HCT116 (cell line): ENCODE results near the gene WNK3. TPM values are rescaled to one million over a fixed set of nuclear protein-coding genes. Genes with fewer than 3 reads are reported as not detected.

ENCODE experiments used
- ATAC-seq: fragments of 200-7000 bp; cut with Tn5 transposase; 2 replicates; pipeline ENCODE4 v1.9.1; 2020; ENCODE audit warnings: mild to moderate bottlenecking, moderate library complexity
- BruUV-seq: library from RNA; stranded (reverse); fragments of 400-500 nt; replicated peaks from 2 replicates; lab custom pipeline; 2021; lab: Mats Ljungman, UMichigan
- CTCF ChIA-PET: fragments of 300-600 bp; sonication (Branson Sonifier 250); formaldehyde crosslinking; loops from one replicate; lab custom pipeline; 2021; ENCODE audit warnings: antibody characterized with exemption; lab: Charles Lee
- POLR2A ChIA-PET: fragments of 300-600, 350-600 bp; sonication (Branson Sonifier 250); formaldehyde crosslinking; loops from one replicate; lab custom pipeline; 2021; ENCODE audit warnings: antibody characterized with exemption; lab: Charles Lee
- RAD21 ChIA-PET, 2 experiments: fragments of 300-600 bp; sonication (Branson Sonifier 250); formaldehyde crosslinking; loops; one replicate each; lab custom pipeline; 2023; ENCODE audit warnings: low total read pairs in 2 of 2; ENCODE audit not compliant: uncharacterized antibody in 2 of 2, unreplicated experiment in 2 of 2, low non-redundant PET in 1 of 2; lab: Charles Lee
- DNase-seq: peaks from one replicate; pipeline ENCODE4 v3.0.0-alpha.2; 2010; ENCODE audit warnings: low read depth, low spot score
- H2AFZ ChIP-seq: fragments of 200-600 bp; shearing (Covaris generic), sonication (generic); 2 replicates; pipeline ENCODE4 v1.6.1; 2017; ENCODE audit warnings: low read depth, mixed run types, mixed read lengths, antibody characterized with exemption, low read length; ENCODE audit not compliant: poor library complexity, severe bottlenecking
- H3K27ac ChIP-seq: 2 replicates; pipeline ENCODE4 v1.5.1; 2012; ENCODE audit warnings: low read depth, low read length
- H3K27me3 ChIP-seq: fragments of 200-600 bp; sonication (generic); 2 replicates; pipeline ENCODE4 v1.6.1; 2016; ENCODE audit warnings: mixed run types, low read length, mixed read lengths; ENCODE audit not compliant: insufficient read depth
- H3K36me3 ChIP-seq, 2 experiments: fragments of 200-500 bp in 1 of 2; fragments of 200-600 bp in 1 of 2; sonication (Bioruptor generic) in 1 of 2; sonication (generic) in 1 of 2; 2 replicates each; pipeline versions ENCODE4 v1.5.1 to v1.6.1; 2014 to 2016; ENCODE audit warnings: low read length in 2 of 2, inconsistent platforms in 1 of 2, mixed read lengths in 1 of 2, mixed run types in 1 of 2; ENCODE audit not compliant: insufficient read depth in 2 of 2, control insufficient read depth in 1 of 2
- H3K4me1 ChIP-seq, 2 experiments: fragments of 200-600 bp in 1 of 2; sonication (generic) in 1 of 2; 2 replicates each; pipeline versions ENCODE4 v1.5.1 to v1.6.1; 2012 to 2017; ENCODE audit warnings: low read length in 2 of 2, inconsistent platforms in 1 of 2, mild to moderate bottlenecking in 1 of 2, mixed read lengths in 1 of 2, mixed run types in 1 of 2, moderate library complexity in 1 of 2; ENCODE audit not compliant: insufficient read depth in 2 of 2, control insufficient read depth in 1 of 2
- H3K4me2 ChIP-seq: fragments of 200-600 bp; sonication (generic); 2 replicates; pipeline ENCODE4 v1.6.1; 2017; ENCODE audit warnings: mixed run types, low read length, mixed read lengths
- H3K4me3 ChIP-seq, 2 experiments: fragments of 200-600 bp in 1 of 2; sonication (generic) in 1 of 2; replicated peaks in 1 of 2; 2 replicates each; pipeline ENCODE4 v1.5.1; 2011 to 2016; ENCODE audit warnings: low read length in 2 of 2, control low read depth in 1 of 2, low read depth in 1 of 2, mild to moderate bottlenecking in 1 of 2, mixed read lengths in 1 of 2, mixed run types in 1 of 2
- H3K79me2 ChIP-seq: fragments of 200-600 bp; sonication (generic); 2 replicates; pipeline ENCODE4 v1.6.1; 2017; ENCODE audit warnings: mild to moderate bottlenecking, mixed run types, low read length, moderate library complexity, mixed read lengths; ENCODE audit not compliant: insufficient read depth
- H3K9ac ChIP-seq: fragments of 200-600 bp; sonication (generic); 2 replicates; pipeline ENCODE4 v1.6.1; 2016; ENCODE audit warnings: low read length, mixed read lengths
- H3K9me2 ChIP-seq: fragments of 200-600 bp; sonication (generic), shearing (Covaris generic); 2 replicates; pipeline ENCODE4 v1.6.1; 2017; ENCODE audit warnings: mixed run types, mild to moderate bottlenecking, moderate library complexity; ENCODE audit not compliant: insufficient read depth
- H3K9me3 ChIP-seq, 2 experiments: fragments of 200-500 bp in 1 of 2; fragments of 200-600 bp in 1 of 2; sonication (Bioruptor generic) in 1 of 2; sonication (generic) in 1 of 2; 2 replicates each; pipeline ENCODE4 v1.6.1; 2014 to 2017; ENCODE audit warnings: low read length in 2 of 2, mixed read lengths in 2 of 2, inconsistent platforms in 1 of 2, low read depth in 1 of 2, mild to moderate bottlenecking in 1 of 2, mixed run types in 1 of 2, moderate library complexity in 1 of 2; ENCODE audit not compliant: control insufficient read depth in 1 of 2, insufficient read depth in 1 of 2
- H4K20me1 ChIP-seq: fragments of 200-600 bp; sonication (generic), shearing (Covaris generic); 2 replicates; pipeline ENCODE4 v1.6.1; 2017; ENCODE audit warnings: mixed run types, mild to moderate bottlenecking, moderate library complexity; ENCODE audit not compliant: insufficient read depth
- CBX3 ChIP-seq: IDR thresholded peaks from 2 replicates; pipeline ENCODE4 v1.6.1; 2012; ENCODE audit warnings: low read depth
- CEBPB ChIP-seq: IDR thresholded peaks from 2 replicates; pipeline ENCODE4 v1.6.1; 2012; ENCODE audit warnings: low read depth
- CTCF ChIP-seq, 3 experiments: fragments of 200-600 bp in 1 of 3; sonication (generic) in 1 of 3; IDR thresholded peaks in 2 of 3; conservative IDR thresholded peaks in 1 of 3; 2 replicates each; pipeline ENCODE4 v1.5.1; 2012 to 2017; ENCODE audit warnings: low read depth in 2 of 3, low read length in 2 of 3, antibody characterized with exemption in 1 of 3, borderline replicate concordance in 1 of 3, control low read depth in 1 of 3, mild to moderate bottlenecking in 1 of 3, mixed read lengths in 1 of 3, mixed run types in 1 of 3, moderate library complexity in 1 of 3; ENCODE audit not compliant: insufficient read depth in 1 of 3
- EGR1 ChIP-seq: IDR thresholded peaks from 2 replicates; pipeline ENCODE4 v1.6.1; 2012; ENCODE audit warnings: low read depth
- ELF1 ChIP-seq: IDR thresholded peaks from 2 replicates; pipeline ENCODE4 v1.6.1; 2012; ENCODE audit warnings: low read depth, borderline replicate concordance
- EZH2 ChIP-seq: fragments of 200-600 bp; sonication (generic); IDR thresholded peaks from 2 replicates; pipeline ENCODE4 v1.6.1; 2017; ENCODE audit warnings: antibody characterized with exemption, mixed run types
- EZH2phosphoT487 ChIP-seq: fragments of 200-600 bp; IDR thresholded peaks from 2 replicates; pipeline ENCODE4 v1.6.1; 2018; ENCODE audit warnings: antibody characterized with exemption, borderline replicate concordance
- FOSL1 ChIP-seq: IDR thresholded peaks from 2 replicates; pipeline ENCODE4 v1.6.1; 2012; ENCODE audit warnings: low read depth
- JUND ChIP-seq: IDR thresholded peaks from 2 replicates; pipeline ENCODE4 v1.6.1; 2012
- MAX ChIP-seq: IDR thresholded peaks from 2 replicates; pipeline ENCODE4 v1.6.1; 2012
- POLR2A ChIP-seq: IDR thresholded peaks from 2 replicates; pipeline ENCODE4 v1.7.0; 2011; ENCODE audit warnings: borderline replicate concordance; ENCODE audit not compliant: insufficient read depth, insufficient read length; ENCODE audit errors: extremely low read depth
- POLR2AphosphoS5 ChIP-seq: IDR thresholded peaks from 2 replicates; pipeline ENCODE4 v1.6.1; 2011; ENCODE audit warnings: mild to moderate bottlenecking, low read depth, low read length, moderate library complexity
- SIN3A ChIP-seq: IDR thresholded peaks from 2 replicates; pipeline ENCODE4 v1.6.1; 2012; ENCODE audit warnings: low read depth
- SP1 ChIP-seq: IDR thresholded peaks from 2 replicates; pipeline ENCODE4 v1.6.1; 2012; ENCODE audit warnings: low read depth
- SRF ChIP-seq: IDR thresholded peaks from 2 replicates; pipeline ENCODE4 v1.6.1; 2012; ENCODE audit warnings: low read depth
- YY1 ChIP-seq: IDR thresholded peaks from 2 replicates; pipeline ENCODE4 v1.6.1; 2011; ENCODE audit warnings: low read length, low read depth, moderate library complexity, mild to moderate bottlenecking; ENCODE audit not compliant: insufficient replicate concordance; ENCODE audit errors: extremely low read depth
- ZBTB33 ChIP-seq: IDR thresholded peaks from 2 replicates; pipeline ENCODE4 v1.6.1; 2011; ENCODE audit warnings: mild to moderate bottlenecking, low read length, moderate library complexity; ENCODE audit not compliant: insufficient replicate concordance; ENCODE audit errors: extremely low read depth
- ZFX ChIP-seq: fragments of 450-650 bp; IDR thresholded peaks from 2 replicates; pipeline ENCODE4 v1.6.1; 2017
- ZNF274 ChIP-seq: fragments of 200-500 bp; sonication (Bioruptor generic); IDR thresholded peaks from 2 replicates; pipeline ENCODE4 v1.6.1; 2014; ENCODE audit warnings: mild to moderate bottlenecking, low read depth, low read length, inconsistent platforms
- intact Hi-C: fragments of 100-400 bp; cut with micrococcal nuclease; formaldehyde crosslinking; loops from 2 replicates; pipeline ENCODE4 v1.10.0; 2022
- total RNA-seq: library from RNA; stranded (reverse); gene quantifications from one replicate; pipeline ENCODE4 v1.2.1, GENCODE V29; 2021; ENCODE audit not compliant: unreplicated experiment
- TF ChIP-seq, protein P1 (sequence below): IDR thresholded peaks from 2 replicates; pipeline ENCODE4 v1.6.1; 2012; ENCODE audit warnings: low read depth

WNK3 gene
- total RNA-seq, 1 experiment from 2014 or later = 0.05 TPM

DNA sequence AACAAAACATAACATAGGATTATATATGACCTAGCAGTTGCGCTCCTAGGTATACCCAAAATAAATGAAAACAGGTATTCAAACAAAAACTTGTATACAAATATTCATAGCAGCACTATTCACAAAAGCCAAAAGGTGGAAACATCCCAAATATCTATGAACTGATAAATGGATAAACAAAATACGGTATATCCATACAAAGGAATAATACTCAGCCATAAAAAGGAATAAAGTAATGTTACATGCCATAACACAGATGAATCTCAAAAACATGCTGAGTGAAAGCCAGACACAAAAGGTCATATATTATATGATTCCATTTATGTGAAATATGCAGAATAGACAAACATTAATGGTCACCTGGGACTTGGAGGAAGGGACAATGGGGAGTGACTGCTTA, 5.2 kb downstream of the WNK3 start:
- H3K9me3 ChIP-seq = no peaks in the 10 kb centered on the region
- no peak overlapping the region for H3K4me3 ChIP-seq
- POLR2A ChIA-PET = no interaction called here
- H3K27me3 ChIP-seq = no peaks in the 10 kb centered on the region
- no peak overlapping the region for H3K27ac ChIP-seq
- TF ChIP-seq CTCF (IDR thresholded peaks at IDR 0.05 in 2 of 3, conservative IDR thresholded peaks at IDR 0.05 in 1 of 3; ENCODE audit: borderline replicate concordance in 1 of 3, insufficient read depth in 1 of 3, low read depth in 2 of 3, low read length in 2 of 3) = no peak
- TF ChIP-seq, protein P1, sequence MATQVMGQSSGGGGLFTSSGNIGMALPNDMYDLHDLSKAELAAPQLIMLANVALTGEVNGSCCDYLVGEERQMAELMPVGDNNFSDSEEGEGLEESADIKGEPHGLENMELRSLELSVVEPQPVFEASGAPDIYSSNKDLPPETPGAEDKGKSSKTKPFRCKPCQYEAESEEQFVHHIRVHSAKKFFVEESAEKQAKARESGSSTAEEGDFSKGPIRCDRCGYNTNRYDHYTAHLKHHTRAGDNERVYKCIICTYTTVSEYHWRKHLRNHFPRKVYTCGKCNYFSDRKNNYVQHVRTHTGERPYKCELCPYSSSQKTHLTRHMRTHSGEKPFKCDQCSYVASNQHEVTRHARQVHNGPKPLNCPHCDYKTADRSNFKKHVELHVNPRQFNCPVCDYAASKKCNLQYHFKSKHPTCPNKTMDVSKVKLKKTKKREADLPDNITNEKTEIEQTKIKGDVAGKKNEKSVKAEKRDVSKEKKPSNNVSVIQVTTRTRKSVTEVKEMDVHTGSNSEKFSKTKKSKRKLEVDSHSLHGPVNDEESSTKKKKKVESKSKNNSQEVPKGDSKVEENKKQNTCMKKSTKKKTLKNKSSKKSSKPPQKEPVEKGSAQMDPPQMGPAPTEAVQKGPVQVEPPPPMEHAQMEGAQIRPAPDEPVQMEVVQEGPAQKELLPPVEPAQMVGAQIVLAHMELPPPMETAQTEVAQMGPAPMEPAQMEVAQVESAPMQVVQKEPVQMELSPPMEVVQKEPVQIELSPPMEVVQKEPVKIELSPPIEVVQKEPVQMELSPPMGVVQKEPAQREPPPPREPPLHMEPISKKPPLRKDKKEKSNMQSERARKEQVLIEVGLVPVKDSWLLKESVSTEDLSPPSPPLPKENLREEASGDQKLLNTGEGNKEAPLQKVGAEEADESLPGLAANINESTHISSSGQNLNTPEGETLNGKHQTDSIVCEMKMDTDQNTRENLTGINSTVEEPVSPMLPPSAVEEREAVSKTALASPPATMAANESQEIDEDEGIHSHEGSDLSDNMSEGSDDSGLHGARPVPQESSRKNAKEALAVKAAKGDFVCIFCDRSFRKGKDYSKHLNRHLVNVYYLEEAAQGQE = no peak
- no peak for TF ChIP-seq SP1
- no peak for TF ChIP-seq JUND
- TF ChIP-seq EZH2phosphoT487 = no peak
- no peak for TF ChIP-seq CBX3
- TF ChIP-seq ZNF274 = no peak
- TF ChIP-seq EGR1 = no peak
- TF ChIP-seq SRF = no peak
- no peak for TF ChIP-seq CEBPB
- no peak for TF ChIP-seq POLR2AphosphoS5
- no peak for TF ChIP-seq ZFX
- TF ChIP-seq POLR2A = no peak
- TF ChIP-seq YY1 = no peak
- TF ChIP-seq MAX = no peak
- no peak for TF ChIP-seq ZBTB33
- no peak for TF ChIP-seq SIN3A
- no peak for TF ChIP-seq FOSL1
- no peak for TF ChIP-seq ELF1
- TF ChIP-seq EZH2 = no peak
- BruUV-seq = no TSS peak
- H3K79me2 ChIP-seq = no peaks in the 10 kb centered on the region
- ATAC-seq = no peak
- no peaks in the 10 kb centered on the region for H3K36me3 ChIP-seq
- CTCF ChIA-PET = no interaction called here
- RAD21 ChIA-PET = no interaction called here
- H3K9ac ChIP-seq = no peak overlapping the region
- no peaks in the 10 kb centered on the region for H4K20me1 ChIP-seq
- intact Hi-C loops = no loop called here
- no peak for DNase-seq
- H3K9me2 ChIP-seq = no peaks in the 10 kb centered on the region
- H3K4me2 ChIP-seq = no peak overlapping the region
- no peak overlapping the region for H2AFZ ChIP-seq
- H3K4me1 ChIP-seq = no peaks in the 10 kb centered on the region
